HepG2 (cell line): ENCODE data around the gene INHA. TPM values are rescaled to one million over a fixed set of nuclear protein-coding genes. Genes with fewer than 3 reads are reported as not detected.

Source experiments
- ATAC-seq: fragments of 200-7000 bp; cut with Tn5 transposase; 3 replicates; pipeline ENCODE4 v1.9.1; 2020; ENCODE audit warnings: mild to moderate bottlenecking, moderate library complexity
- BruUV-seq: library from RNA; stranded (reverse); fragments of 400-500 nt; replicated peaks from 2 replicates; lab custom pipeline; 2021; lab: Mats Ljungman, UMichigan
- CTCF ChIA-PET: fragments of 300-600 bp; formaldehyde crosslinking; extraction: SDS; loops from one replicate; lab custom pipeline; 2021; ENCODE audit warnings: low total read pairs, inconsistent platforms, low intra/inter-chr PET ratio; lab: Yijun Ruan, JAX
- POLR2A ChIA-PET: fragments of 350-600 bp; sonication (Branson Sonifier 250); formaldehyde crosslinking; loops from one replicate; lab custom pipeline; 2020; ENCODE audit warnings: antibody characterized with exemption, inconsistent platforms; lab: Yijun Ruan, JAX
- DNase-seq: peaks from one replicate; pipeline ENCODE4 v3.0.0-alpha.2; 2015; ENCODE audit warnings: low spot score
- FAIRE-seq: peaks from 3 replicates; lab custom pipeline; 2011; peaks lifted over from hg19 to GRCh38; lab: Jason Lieb, UNC
- H2AFZ ChIP-seq: one replicate; pipeline ENCODE4 v1.6.1; 2011; ENCODE audit warnings: low read length, inconsistent platforms
- H3K27ac ChIP-seq: fragments of 300-600 bp; 3 replicates; pipeline ENCODE4 v1.8.0; 2011; ENCODE audit warnings: mixed run types, mild to moderate bottlenecking, mixed read lengths, low read length, inconsistent platforms; ENCODE audit not compliant: insufficient read depth; ENCODE audit errors: extremely low read length
- H3K27me3 ChIP-seq, 2 experiments: fragments of 200-600 bp in 1 of 2; 2 replicates in 1 of 2; 3 replicates in 1 of 2; pipeline versions ENCODE4 v1.6.0 to v1.8.0; 2011; ENCODE audit warnings: low read length in 2 of 2, mild to moderate bottlenecking in 2 of 2, moderate library complexity in 2 of 2, inconsistent platforms in 1 of 2; ENCODE audit not compliant: insufficient read depth in 2 of 2, control insufficient read depth in 1 of 2
- H3K36me3 ChIP-seq, 2 experiments: fragments of 200-600 bp in 1 of 2; replicated peaks in 1 of 2; 2 replicates in 1 of 2; 3 replicates in 1 of 2; pipeline versions ENCODE4 v1.5.1 to v1.8.0; 2011; ENCODE audit warnings: low read length in 2 of 2, inconsistent platforms in 1 of 2; ENCODE audit not compliant: insufficient read depth in 2 of 2, control insufficient read depth in 1 of 2
- H3K4me1 ChIP-seq: 2 replicates; pipeline ENCODE4 v1.5.1; 2012; ENCODE audit warnings: low read length, inconsistent platforms; ENCODE audit not compliant: insufficient read depth
- H3K4me2 ChIP-seq: 2 replicates; pipeline ENCODE4 v1.6.0; 2011; ENCODE audit warnings: low read depth, low read length, inconsistent platforms
- H3K4me3 ChIP-seq, 3 experiments: fragments of 200-600 bp in 1 of 3; sonication (generic), shearing (Covaris generic) in 1 of 3; replicated peaks in 1 of 3; 2 replicates each; pipeline ENCODE4 v1.5.1; 2011 to 2016; ENCODE audit warnings: low read length in 3 of 3, inconsistent platforms in 2 of 3, low read depth in 2 of 3, mild to moderate bottlenecking in 2 of 3, control low read depth in 1 of 3, mixed read lengths in 1 of 3; ENCODE audit not compliant: insufficient read depth in 1 of 3
- H3K79me2 ChIP-seq: one replicate; pipeline ENCODE4 v1.6.1; 2011; ENCODE audit warnings: low read length, inconsistent platforms; ENCODE audit not compliant: insufficient read depth
- H3K9ac ChIP-seq: 2 replicates; pipeline ENCODE4 v1.6.0; 2011; ENCODE audit warnings: mild to moderate bottlenecking, low read depth, low read length, inconsistent platforms; ENCODE audit not compliant: insufficient read depth
- H3K9me3 ChIP-seq: 2 replicates; pipeline ENCODE4 v1.5.1; 2012; ENCODE audit warnings: mild to moderate bottlenecking, low read length
- H4K20me1 ChIP-seq: 2 replicates; pipeline ENCODE4 v1.6.0; 2011; ENCODE audit warnings: inconsistent platforms, mild to moderate bottlenecking, low read length, moderate library complexity; ENCODE audit not compliant: insufficient read depth
- ARNT ChIP-seq: fragments of 450-650 bp; IDR thresholded peaks from 2 replicates; pipeline ENCODE4 v1.6.1; 2017
- ARNT2 ChIP-seq: sonication (generic); formaldehyde crosslinking; IDR thresholded peaks from 2 replicates; pipeline ENCODE4 v1.8.0; 2022; ENCODE audit warnings: mild to moderate bottlenecking, low read depth, missing genetic modification reagents, moderate library complexity
- IKZF4 ChIP-seq: sonication (generic); formaldehyde crosslinking; IDR thresholded peaks from 2 replicates; pipeline ENCODE4 v1.5.1; 2020; ENCODE audit warnings: borderline replicate concordance, mild to moderate bottlenecking, low read depth, missing genetic modification reagents; ENCODE audit errors: not compliant biosample characterization
- KDM5A ChIP-seq: fragments of 200-600 bp; sonication (generic); IDR thresholded peaks from 2 replicates; pipeline ENCODE4 v1.7.0; 2018; ENCODE audit warnings: antibody characterized with exemption, mild to moderate bottlenecking, low read length, borderline replicate concordance
- PCBP1 ChIP-seq: fragments of 200-400 bp; formaldehyde crosslinking; IDR thresholded peaks from 2 replicates; pipeline ENCODE4 v1.6.1; 2017; ENCODE audit warnings: mild to moderate bottlenecking, low read depth, low read length, borderline replicate concordance
- UBTF ChIP-seq: sonication (generic); formaldehyde crosslinking; IDR thresholded peaks from 2 replicates; pipeline ENCODE4 v1.4.0; 2020; ENCODE audit warnings: mild to moderate bottlenecking, missing genetic modification reagents
- ZNF354B ChIP-seq: sonication (generic); formaldehyde crosslinking; IDR thresholded peaks from 2 replicates; pipeline ENCODE4 v1.8.0; 2022; ENCODE audit warnings: mild to moderate bottlenecking, missing genetic modification reagents
- ZNF776 ChIP-seq: sonication (generic); formaldehyde crosslinking; IDR thresholded peaks from 2 replicates; pipeline ENCODE4 v1.4.0; 2020; ENCODE audit warnings: mild to moderate bottlenecking, missing genetic modification reagents
- WGBS: methylation state at CpG from one replicate; pipeline ENCODE4 v1.1.6; 2017; ENCODE audit warnings: low lambda C conversion rate; 5-methylcytosine and 5-hydroxymethylcytosine counted together
- in situ Hi-C: cut with HindIII; loops from 2 replicates; pipeline ENCODE4 v1.10.0; 2017; ENCODE audit warnings: low pct_unique_long_range_greater_than_20kb; ENCODE audit not compliant: extremely low pct_ligation_motif_present
- intact Hi-C: fragments of 100-400 bp; cut with micrococcal nuclease; formaldehyde crosslinking; loops from one replicate; pipeline ENCODE4 v1.10.0; 2022; ENCODE audit not compliant: unreplicated experiment
- polyA plus RNA-seq, 8 experiments: library from polyadenylated mRNA; depleted of rRNA in 3 of 8; stranded (reverse) in 7 of 8; unstranded in 1 of 8; fragments of >200 nt; fragmentation: Illumina TruSeq in 4 of 8; extraction: Trizol in 4 of 8; gene quantifications; 2 replicates each; pipeline versions ENCODE4 v1.2.1 to v1.2.3, GENCODE V29; 2011 to 2016; ENCODE audit warnings: low read depth in 4 of 8, missing spikeins in 1 of 8, mixed read lengths in 1 of 8; ENCODE audit not compliant: insufficient read depth in 1 of 8
- total RNA-seq, 5 experiments: library from RNA; depleted of rRNA; stranded (reverse); fragments of >200 nt; fragmentation: Illumina TruSeq; extraction: Trizol; gene quantifications; 2 replicates each; pipeline ENCODE4 v1.2.3, GENCODE V29; 2016; ENCODE audit warnings: low read depth in 1 of 5
- TF ChIP-seq, protein P1 (sequence below): sonication (generic); formaldehyde crosslinking; conservative IDR thresholded peaks from 2 replicates; pipeline ENCODE4 v1.8.0; 2022; ENCODE audit warnings: mild to moderate bottlenecking, moderate library complexity, missing genetic modification reagents
- TF ChIP-seq, protein P2 (sequence below): sonication (generic); formaldehyde crosslinking; IDR thresholded peaks from 2 replicates; pipeline ENCODE4 v1.8.0; 2022; ENCODE audit warnings: mild to moderate bottlenecking, missing genetic modification reagents

The INHA gene
- total and polyA plus RNA-seq, 2 of the 13 experiments (the other 11 are each of a cell fraction or from before 2014, with no cell fraction given), result 4.1 to 15.2 TPM

DNA sequence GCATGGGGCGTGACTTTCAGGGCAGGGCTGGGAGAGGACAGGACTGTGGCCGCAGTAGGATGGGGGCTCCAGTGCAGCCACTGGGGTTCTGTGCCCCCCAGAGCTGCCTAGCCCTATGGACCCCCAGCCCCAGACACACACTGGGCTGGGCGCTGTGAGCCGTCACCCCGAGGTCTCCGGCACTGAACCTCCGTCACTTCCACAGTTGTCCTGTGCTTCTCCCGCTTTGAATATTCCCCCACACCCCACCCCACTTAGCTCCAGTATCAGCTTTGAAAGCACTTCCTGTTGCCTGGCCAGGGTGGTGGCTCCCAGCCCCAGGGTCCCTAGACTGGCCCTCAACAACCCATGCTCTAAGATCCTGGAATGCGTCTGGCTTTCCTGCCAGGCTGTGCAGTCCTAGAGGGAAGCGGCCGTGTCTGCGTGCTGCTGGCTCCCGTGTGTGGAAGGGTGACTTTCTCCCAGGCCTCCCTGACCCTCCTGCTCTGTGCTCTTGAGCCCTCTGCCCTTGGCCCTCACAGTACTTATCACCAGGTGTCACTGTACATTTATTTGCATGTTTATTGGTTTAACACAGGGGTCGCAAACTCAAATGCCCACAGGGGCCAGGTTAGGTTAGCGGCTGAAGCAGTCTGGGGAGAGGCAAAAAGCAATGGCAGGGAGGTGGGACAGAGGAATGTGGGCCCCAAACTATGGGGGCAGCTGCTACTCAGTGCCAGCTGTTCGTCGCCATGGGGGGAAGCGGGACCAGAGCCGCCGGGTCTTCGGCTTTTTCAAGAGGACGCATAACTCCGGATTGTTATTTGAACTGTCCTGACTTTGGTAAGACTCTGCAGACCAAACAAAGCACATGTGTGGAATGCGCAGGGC, 10.7 kb upstream of the INHA start:
- Histone ChIP-seq H3K4me2 (peak overlapping the region; percentile 41), H3K4me1 (peaks cover 46% of the 10 kb centered on the region), H3K9me3 (no peaks in the 10 kb centered on the region), H3K36me3 (peaks cover 18 to 28% of the 10 kb centered on the region in 2 experiments; a peak in 4 of 5 replicates), H3K4me3 (no peak overlapping the region), H3K79me2 (no peaks in the 10 kb centered on the region), H2AFZ (no peak overlapping the region), H4K20me1 (no peaks in the 10 kb centered on the region), H3K27me3 (no peaks in the 10 kb centered on the region), H3K9ac (no peak overlapping the region), H3K27ac (peak overlapping the region; percentile 7)
- FAIRE-seq (peak; percentile 51), DNase-seq (peak; percentile 60), ATAC-seq (peak; percentile 66)
- WGBS, result 68% methylated on average over 22 of the region's 24 CpGs
- BruUV-seq, result TSS peak; percentile 23
- in situ Hi-C loops, result loop anchor here (5.0 kb wide), 1 partner anchor 36 kb away; the partner anchor contains the start of gene STK11IP
- intact Hi-C loops, result loop anchor here (1.0 to 5.0 kb wide), 3 partner anchors 21 to 81 kb away; partner anchors contain the start of gene STK11IP
- ChIA-PET POLR2A (interaction anchor here (0.6 to 4.2 kb wide), 11 partner anchors 9 to 63 kb away, joined by 3 to 45 read pairs (median 6); partner anchors contain the start of genes CHPF, GMPPA, INHA and OBSL1), CTCF (interaction anchor here (2.7 to 3.7 kb wide), 2 partner anchors 20 to 81 kb away, joined by 19 to 28 read pairs; no protein-coding TSS in a partner anchor)
- no peak for TF ChIP-seq PCBP1
- TF ChIP-seq ZNF354B, result no peak
- TF ChIP-seq, protein P1, sequence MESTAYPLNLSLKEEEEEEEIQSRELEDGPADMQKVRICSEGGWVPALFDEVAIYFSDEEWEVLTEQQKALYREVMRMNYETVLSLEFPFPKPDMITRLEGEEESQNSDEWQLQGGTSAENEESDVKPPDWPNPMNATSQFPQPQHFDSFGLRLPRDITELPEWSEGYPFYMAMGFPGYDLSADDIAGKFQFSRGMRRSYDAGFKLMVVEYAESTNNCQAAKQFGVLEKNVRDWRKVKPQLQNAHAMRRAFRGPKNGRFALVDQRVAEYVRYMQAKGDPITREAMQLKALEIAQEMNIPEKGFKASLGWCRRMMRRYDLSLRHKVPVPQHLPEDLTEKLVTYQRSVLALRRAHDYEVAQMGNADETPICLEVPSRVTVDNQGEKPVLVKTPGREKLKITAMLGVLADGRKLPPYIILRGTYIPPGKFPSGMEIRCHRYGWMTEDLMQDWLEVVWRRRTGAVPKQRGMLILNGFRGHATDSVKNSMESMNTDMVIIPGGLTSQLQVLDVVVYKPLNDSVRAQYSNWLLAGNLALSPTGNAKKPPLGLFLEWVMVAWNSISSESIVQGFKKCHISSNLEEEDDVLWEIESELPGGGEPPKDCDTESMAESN, result 0 out of 2 replicates have a peak, but pooled peaks have one; percentile 34
- no peak for TF ChIP-seq ZNF776 (CRISPR knock-in tag)
- TF ChIP-seq KDM5A, result no peak
- no peak for TF ChIP-seq IKZF4
- no peak; the same call in 1 of the 2 replicates for TF ChIP-seq UBTF
- no peak for TF ChIP-seq ARNT2 (CRISPR knock-in tag)
- TF ChIP-seq, protein P2, sequence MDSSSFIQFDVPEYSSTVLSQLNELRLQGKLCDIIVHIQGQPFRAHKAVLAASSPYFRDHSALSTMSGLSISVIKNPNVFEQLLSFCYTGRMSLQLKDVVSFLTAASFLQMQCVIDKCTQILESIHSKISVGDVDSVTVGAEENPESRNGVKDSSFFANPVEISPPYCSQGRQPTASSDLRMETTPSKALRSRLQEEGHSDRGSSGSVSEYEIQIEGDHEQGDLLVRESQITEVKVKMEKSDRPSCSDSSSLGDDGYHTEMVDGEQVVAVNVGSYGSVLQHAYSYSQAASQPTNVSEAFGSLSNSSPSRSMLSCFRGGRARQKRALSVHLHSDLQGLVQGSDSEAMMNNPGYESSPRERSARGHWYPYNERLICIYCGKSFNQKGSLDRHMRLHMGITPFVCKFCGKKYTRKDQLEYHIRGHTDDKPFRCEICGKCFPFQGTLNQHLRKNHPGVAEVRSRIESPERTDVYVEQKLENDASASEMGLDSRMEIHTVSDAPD (CRISPR knock-in tag), result no peak
- TF ChIP-seq ARNT, result no peak
